GM12878 (cell line): Measurements from ENCODE around the gene MLLT3.

Experiments used
- CBX5 ChIP-seq: sonication (generic); IDR thresholded peaks from 2 replicates; pipeline ENCODE4 v1.6.1; 2016; ENCODE audit warnings: low read depth, moderate library complexity, mild to moderate bottlenecking, inconsistent platforms
- CTCF ChIP-seq, 3 experiments: IDR thresholded peaks in 2 of 3; conservative IDR thresholded peaks in 1 of 3; 2 replicates each; pipeline ENCODE4 v1.5.1; 2011; ENCODE audit warnings: low read depth in 3 of 3, low read length in 3 of 3, mild to moderate bottlenecking in 3 of 3, control low read depth in 2 of 3, moderate library complexity in 2 of 3, inconsistent platforms in 1 of 3, mixed read lengths in 1 of 3; ENCODE audit not compliant: control insufficient read depth in 2 of 3, insufficient read depth in 1 of 3; ENCODE audit errors: extremely low read depth in 1 of 3
- ETV6 ChIP-seq, 2 experiments: fragments of 450-650 bp in 1 of 2; IDR thresholded peaks in 1 of 2; conservative IDR thresholded peaks in 1 of 2; 2 replicates each; pipeline ENCODE4 v1.6.1; 2014; ENCODE audit warnings: antibody characterized with exemption in 1 of 2, borderline replicate concordance in 1 of 2, low read depth in 1 of 2, mild to moderate bottlenecking in 1 of 2, moderate library complexity in 1 of 2
- HDAC6 ChIP-seq: fragments of 200-600 bp; sonication (generic); IDR thresholded peaks from one replicate; pipeline ENCODE4 v1.8.0; 2017; ENCODE audit warnings: antibody characterized with exemption; ENCODE audit not compliant: unreplicated experiment
- LARP7 ChIP-seq: fragments of 450-650 bp; IDR thresholded peaks from 2 replicates; pipeline ENCODE4 v1.6.1; 2017; ENCODE audit warnings: mild to moderate bottlenecking
- NBN ChIP-seq: fragments of 450-650 bp; IDR thresholded peaks from 2 replicates; pipeline ENCODE4 v1.6.1; 2016
- NFYB ChIP-seq: IDR thresholded peaks from 2 replicates; pipeline ENCODE4 v1.6.1; 2011; ENCODE audit warnings: low read depth, mild to moderate bottlenecking, low read length, improper control_type of control experiment, moderate library complexity; ENCODE audit not compliant: insufficient read depth
- POLR2A ChIP-seq: IDR thresholded peaks from 2 replicates; pipeline ENCODE4 v1.6.1; 2011; ENCODE audit warnings: low read depth, mild to moderate bottlenecking, low read length
- POLR2AphosphoS5 ChIP-seq: IDR thresholded peaks from 2 replicates; pipeline ENCODE4 v1.6.1; 2011; ENCODE audit warnings: mild to moderate bottlenecking, low read length, inconsistent platforms
- SIN3A ChIP-seq: IDR thresholded peaks from 2 replicates; pipeline ENCODE4 v1.6.1; 2012; ENCODE audit warnings: low read depth, low read length, improper control_type of control experiment
- STAT3 ChIP-seq: IDR thresholded peaks from 2 replicates; pipeline ENCODE4 v1.6.1; 2011; ENCODE audit warnings: low read depth, low read length, improper control_type of control experiment
- YY1 ChIP-seq: IDR thresholded peaks from 2 replicates; pipeline ENCODE4 v1.6.1; 2011; ENCODE audit warnings: low read depth, mild to moderate bottlenecking, low read length
- ZBTB33 ChIP-seq: fragments of 450-650 bp; IDR thresholded peaks from 2 replicates; pipeline ENCODE4 v1.6.1; 2017; ENCODE audit warnings: mild to moderate bottlenecking

- TF ChIP-seq ZBTB33 (no peak), POLR2A (no peak), YY1 (no peak), NFYB (no peak), CBX5 (no peak), CTCF (IDR thresholded peaks at IDR 0.05 in 2 of 3, conservative IDR thresholded peaks at IDR 0.05 in 1 of 3; ENCODE audit: control insufficient read depth in 2 of 3, extremely low read depth in 1 of 3, insufficient read depth in 1 of 3, low read depth in 3 of 3, low read length in 3 of 3) (no peak), LARP7 (no peak), STAT3 (no peak), SIN3A (no peak), HDAC6 (no peak), ETV6 (conservative IDR thresholded peaks at IDR 0.05 in 1 of 2, IDR thresholded peaks at IDR 0.05 in 1 of 2; ENCODE audit: borderline replicate concordance in 1 of 2, low read depth in 1 of 2) (no peak), NBN (no peak), POLR2AphosphoS5 (no peak)
Observed at GRCh38 chr9:20395651-20396050, 226.6 kb downstream of the MLLT3 start.
